GM18870 (cell line): ENCODE data around the gene SENP1.
"Not testable (repeated sequence)": the region's sequence is repeated elsewhere in the genome, so short reads cannot be mapped to it uniquely, and the experiment has no call there.

ENCODE experiments used
- ATAC-seq: cut with Tn5 transposase; IDR thresholded peaks from one replicate; pipeline ENCODE4 v1.9.1; 2021; ENCODE audit warnings: moderate library complexity; ENCODE audit not compliant: unreplicated experiment

The SENP1 gene

GRCh38 chr12:48105867-48106680 lies at the start of gene SENP1:
Gene SENP1, minus strand, starts transcription at chr12:48106079. Its CDS starts 4,607 bp downstream, at chr12:48101472.
- ATAC-seq, result peak; percentile 58

GRCh38 chr12:48151103-48151771 lies 45.4 kb upstream of the SENP1 start:
- ATAC-seq, result no peak

- no peak for ATAC-seq
Measured at GRCh38 chr12:48145981-48146380, 40.1 kb upstream of the SENP1 start.

- ATAC-seq, result no peak
Measured at GRCh38 chr12:48143898-48144297, 38.0 kb upstream of the SENP1 start.

- ATAC-seq, result no peak
Measured at GRCh38 chr12:48142818-48143674, 37.2 kb upstream of the SENP1 start.

GRCh38 chr12:48135027-48135426 lies 29.1 kb upstream of the SENP1 start:
- no peak for ATAC-seq

- no peak for ATAC-seq
Measured at GRCh38 chr12:48132826-48133225, 26.9 kb upstream of the SENP1 start.

GRCh38 chr12:48131517-48131916 lies 25.6 kb upstream of the SENP1 start:
- no peak for ATAC-seq

- ATAC-seq, result no peak
Measured at GRCh38 chr12:48129376-48129775, 23.5 kb upstream of the SENP1 start.

GRCh38 chr12:48128800-48129199 lies 22.9 kb upstream of the SENP1 start:
- ATAC-seq, result no peak

- no peak for ATAC-seq
Measured at GRCh38 chr12:48126953-48127630, 21.2 kb upstream of the SENP1 start.

GRCh38 chr12:48125985-48126384 lies 20.1 kb upstream of the SENP1 start:
- no peak for ATAC-seq

GRCh38 chr12:48125542-48125941 lies 19.7 kb upstream of the SENP1 start:
- ATAC-seq, result not testable (repeated sequence)

GRCh38 chr12:48123169-48123568 lies 17.3 kb upstream of the SENP1 start:
- no peak for ATAC-seq

- ATAC-seq, result no peak
Measured at GRCh38 chr12:48122065-48122834, 16.4 kb upstream of the SENP1 start.

GRCh38 chr12:48121522-48121921 lies 15.6 kb upstream of the SENP1 start:
- ATAC-seq, result no peak

GRCh38 chr12:48119834-48120195 lies 13.9 kb upstream of the SENP1 start:
- ATAC-seq, result no peak

- ATAC-seq, result peak; percentile 94
Measured at GRCh38 chr12:48119078-48119833, 13.4 kb upstream of the SENP1 start, which contains the start of gene PFKM. Gene PFKM, plus strand, starts transcription at chr12:48119364. Its CDS starts 3,411 bp downstream, at chr12:48122775.

GRCh38 chr12:48118284-48118871 lies 12.5 kb upstream of the SENP1 start:
- no peak for ATAC-seq
